HG03571 (cell line): ENCODE measurements around the gene NECAP2.
"Not testable (repeated sequence)": the region's sequence is repeated elsewhere in the genome, so short reads cannot be mapped to it uniquely, and the experiment has no call there.

Source experiments
- ATAC-seq: cut with Tn5 transposase; IDR thresholded peaks from one replicate; pipeline ENCODE4 v1.9.1; 2021; ENCODE audit not compliant: unreplicated experiment

Gene NECAP2

DNA sequence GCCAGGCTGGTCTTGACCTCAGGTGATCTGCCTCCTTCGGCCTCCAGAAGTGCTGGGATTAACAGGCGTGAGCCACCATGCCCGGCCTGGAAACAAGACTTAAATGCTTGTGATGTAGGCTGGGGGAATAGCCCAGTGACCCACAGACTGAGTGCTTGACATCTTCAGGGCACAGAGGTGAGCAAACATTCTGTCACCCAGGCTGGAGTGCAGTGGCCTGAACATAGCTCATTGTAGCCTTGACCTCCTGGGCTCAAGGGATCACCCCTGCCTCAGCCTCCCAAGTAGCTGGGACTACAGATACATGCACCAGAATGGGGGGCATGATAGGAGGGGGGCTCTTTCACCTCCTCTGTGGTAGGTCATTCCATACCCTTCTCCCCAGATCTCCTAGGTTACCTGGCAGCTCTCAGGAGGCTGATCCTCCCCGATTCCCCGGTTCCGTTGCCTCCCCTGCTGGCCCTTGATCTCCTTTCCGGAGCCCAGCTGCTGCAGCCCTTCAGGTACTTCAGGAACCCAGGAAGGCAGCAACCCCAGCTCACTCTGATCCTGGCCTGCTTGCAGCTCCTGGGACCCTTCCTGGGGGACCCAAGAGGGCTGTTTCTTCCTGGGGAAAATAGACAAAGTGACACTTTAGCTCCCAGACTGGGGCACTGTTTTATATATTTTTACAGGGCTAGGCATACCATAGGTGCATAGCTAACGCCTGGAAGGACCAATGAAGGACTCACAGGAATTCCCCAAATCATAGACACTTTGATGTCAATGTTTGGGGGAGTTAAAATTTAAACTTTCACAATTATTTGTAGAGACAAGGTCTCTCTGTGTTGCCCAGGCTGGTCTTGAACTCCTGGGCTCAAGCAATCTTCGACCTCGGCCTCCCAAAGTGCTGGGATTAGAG lies 15.1 kb upstream of the NECAP2 start:
- no peak for ATAC-seq

DNA sequence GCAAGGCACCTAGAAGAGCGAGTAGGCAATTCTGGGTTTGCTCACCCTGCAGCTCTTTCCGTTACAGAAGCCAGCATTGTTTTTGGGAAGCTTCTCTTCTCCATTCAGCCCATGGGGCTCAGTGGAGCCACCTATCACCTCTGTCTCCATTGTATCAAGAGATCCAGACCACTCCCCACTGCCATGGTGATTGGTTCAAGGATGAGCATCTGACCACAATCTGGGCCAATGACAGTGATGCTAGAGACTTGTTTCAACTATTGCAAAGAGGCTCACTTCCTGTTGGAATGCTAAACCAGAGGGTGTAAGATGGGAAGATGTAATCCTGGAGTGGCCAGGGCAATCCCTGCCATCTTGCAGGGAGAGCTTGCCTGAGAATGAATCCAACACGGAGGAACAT lies 9.9 kb upstream of the NECAP2 start:
- ATAC-seq: no peak

DNA sequence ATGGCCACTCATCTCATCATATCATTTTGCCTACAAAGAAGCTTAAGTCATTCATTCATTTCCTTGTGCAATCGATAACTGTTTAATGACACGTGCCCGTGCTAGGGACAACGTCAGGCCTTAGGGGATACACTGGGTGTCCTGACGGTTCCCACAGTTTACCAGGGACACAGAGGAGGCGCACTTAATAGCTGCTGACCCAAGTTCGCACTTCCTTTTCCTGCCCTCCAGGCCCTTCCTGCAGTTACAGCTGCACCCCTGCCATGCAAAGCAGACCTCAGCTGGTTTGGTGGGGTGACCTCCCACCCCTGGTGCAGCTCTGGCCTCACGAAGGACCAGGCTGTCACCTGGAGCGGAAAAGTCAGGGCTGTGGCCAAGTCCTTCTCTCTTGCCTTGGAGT lies 7.5 kb upstream of the NECAP2 start:
- ATAC-seq: no peak

DNA sequence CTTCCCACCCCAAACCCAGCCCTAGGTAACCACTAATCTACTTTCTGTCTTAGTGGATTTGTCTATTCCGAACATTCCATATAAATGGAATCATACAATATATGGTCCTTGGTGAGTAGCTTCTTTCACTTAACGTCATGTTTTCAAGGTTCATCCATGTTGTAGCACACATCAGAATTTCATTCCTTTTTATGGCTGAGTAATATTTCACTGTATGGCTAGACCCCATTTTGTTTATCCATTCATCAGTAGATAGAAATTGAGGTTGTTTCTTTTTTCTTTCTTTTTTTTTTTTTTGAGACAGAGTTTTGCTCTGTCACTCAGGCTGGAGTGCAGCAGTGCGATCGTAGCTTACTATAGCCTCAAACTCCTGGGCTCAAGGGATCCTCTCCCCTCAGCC lies 6.5 kb upstream of the NECAP2 start:
- ATAC-seq: no peak

DNA sequence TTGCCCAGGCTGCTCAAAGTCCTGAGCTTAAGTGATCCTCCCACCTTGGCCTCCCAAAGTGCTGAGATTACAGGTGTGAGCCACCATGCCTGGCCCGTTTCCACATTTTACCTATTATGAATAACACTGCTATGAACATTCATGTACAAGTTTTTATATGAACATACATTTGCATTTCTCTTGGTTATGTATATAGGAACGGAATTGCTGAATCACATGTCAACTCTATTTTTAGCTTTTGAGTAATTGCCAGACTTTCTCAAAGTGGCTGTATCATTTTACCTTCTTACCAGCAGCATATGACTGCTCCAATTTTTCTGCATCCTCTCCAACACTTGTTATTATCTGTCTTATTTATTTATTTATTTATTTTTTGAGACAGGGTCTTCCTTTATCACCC lies 6.0 kb upstream of the NECAP2 start:
- no peak for ATAC-seq

DNA sequence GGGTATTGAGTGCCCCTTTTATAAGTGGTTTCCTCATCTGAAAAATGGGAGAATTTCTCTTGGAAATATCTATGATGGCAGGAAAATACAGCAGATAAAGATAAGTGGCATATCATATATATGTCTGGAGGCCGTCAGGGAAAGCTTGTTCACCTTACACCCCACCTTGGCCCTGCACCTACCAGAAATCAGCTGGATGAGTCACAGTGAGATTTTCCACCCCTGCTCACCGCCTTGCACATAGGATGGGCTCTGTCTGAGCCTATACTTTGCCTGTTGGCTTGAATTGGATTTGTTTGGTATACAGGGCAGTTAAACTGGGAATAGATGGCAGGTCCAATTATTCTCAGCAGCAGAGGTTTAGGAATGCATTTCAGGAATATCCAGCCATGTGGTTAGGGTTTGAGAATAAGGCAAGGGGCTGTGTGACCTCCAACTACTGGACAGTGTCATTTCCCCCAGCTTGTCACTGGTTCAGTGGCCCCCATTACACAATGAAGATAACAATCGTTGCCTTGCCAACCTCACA lies 3.5 kb upstream of the NECAP2 start, which contains the start of gene SPATA21:
Gene SPATA21, minus strand, starts transcription at position 479 of the 529 bp plus-strand sequence. CDS start 6,053 bp downstream, outside the sequence.
- no peak for ATAC-seq

DNA sequence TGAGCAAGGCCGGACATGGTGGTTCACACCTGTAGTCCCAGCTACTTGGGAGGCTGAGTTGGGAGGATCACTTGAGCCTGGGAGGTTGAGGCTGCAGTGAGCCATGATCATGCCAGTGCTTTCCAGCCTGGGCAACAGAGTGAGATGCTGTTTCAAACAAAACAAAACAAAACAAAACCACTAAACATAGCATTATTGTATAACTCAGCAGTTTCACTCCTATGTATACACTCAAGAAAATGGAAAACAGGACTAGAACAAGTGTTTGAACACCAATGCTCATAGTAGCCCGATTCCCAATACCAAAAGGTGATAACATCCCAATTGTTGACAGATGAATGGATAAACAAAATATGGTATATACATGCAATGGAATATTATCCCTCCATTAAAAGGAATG lies 2.0 kb upstream of the NECAP2 start:
- no peak for ATAC-seq

DNA sequence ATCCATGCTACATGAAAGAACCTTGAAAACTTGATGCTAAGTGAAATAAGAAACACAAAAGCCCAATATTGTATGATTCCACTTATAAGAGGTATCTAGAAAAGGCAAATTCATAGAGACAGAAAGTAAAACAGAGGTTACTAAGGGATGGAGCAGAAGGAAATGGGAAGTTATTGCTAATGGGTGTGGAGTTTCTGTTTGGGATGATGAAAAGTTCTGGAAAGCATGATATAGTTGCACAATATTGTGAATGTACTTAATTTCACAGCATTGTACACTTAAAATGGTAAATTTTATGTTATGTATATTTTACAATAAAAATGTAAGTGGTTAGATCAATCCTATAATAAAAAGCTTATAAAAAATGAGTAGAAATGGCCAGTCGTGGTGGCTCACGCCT lies 1.6 kb upstream of the NECAP2 start:
- ATAC-seq: no peak

DNA sequence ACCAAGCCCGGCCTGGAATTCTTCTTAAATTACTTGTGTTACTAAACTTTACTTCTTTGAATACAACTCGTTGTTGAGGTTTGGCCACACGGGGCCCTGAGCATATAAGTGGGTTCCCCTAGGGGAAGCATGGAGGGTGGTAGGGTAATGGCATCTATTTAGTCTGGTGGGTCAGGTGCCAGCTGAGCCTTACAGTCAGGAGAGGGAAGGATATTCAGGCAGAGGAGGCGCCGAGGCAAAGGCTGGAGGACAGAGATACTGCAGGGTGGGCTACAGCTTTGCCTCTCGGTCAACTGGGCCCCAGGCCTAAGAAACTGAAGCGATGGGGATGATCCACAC lies 424 bp upstream of the NECAP2 start:
- no peak for ATAC-seq

DNA sequence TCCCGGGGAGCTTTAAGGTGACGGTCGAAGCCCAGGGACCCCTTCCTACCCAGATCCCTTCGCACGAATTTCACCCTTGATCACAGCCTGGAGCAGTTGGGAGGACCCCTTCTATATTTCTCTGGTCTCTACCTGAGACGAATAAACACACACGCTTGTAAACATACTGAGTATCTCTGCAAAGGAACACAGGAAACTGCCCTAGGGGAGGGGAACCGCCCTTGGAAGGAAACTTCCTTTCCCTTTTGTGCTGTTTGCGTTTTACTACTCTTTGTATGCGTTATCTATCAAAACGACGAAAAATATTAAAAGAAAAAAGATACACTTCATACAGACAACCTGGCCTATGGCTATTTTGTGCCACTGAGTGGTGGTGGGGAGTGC lies 750 bp downstream of the NECAP2 start:
- no peak for ATAC-seq

DNA sequence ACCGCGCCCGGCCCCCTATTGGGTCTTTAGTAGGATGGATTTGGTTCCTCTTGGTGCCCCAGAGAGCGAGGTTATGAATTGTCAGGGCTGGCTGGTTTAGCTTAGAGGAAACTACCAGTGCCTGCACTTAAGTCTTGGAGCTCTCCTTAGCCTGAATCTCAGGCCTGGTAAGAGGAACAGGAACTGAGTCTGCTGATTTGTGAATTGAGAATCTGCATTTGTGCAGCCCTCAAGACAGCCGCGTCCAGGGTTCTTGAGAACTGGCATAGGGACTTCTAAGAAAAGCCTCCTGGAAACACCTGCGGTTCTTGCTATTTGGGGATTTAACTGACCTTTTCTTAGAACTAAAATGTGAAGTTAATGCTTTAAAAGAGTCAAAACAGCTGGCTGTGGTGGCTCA lies 1.7 kb downstream of the NECAP2 start:
- ATAC-seq: no peak

DNA sequence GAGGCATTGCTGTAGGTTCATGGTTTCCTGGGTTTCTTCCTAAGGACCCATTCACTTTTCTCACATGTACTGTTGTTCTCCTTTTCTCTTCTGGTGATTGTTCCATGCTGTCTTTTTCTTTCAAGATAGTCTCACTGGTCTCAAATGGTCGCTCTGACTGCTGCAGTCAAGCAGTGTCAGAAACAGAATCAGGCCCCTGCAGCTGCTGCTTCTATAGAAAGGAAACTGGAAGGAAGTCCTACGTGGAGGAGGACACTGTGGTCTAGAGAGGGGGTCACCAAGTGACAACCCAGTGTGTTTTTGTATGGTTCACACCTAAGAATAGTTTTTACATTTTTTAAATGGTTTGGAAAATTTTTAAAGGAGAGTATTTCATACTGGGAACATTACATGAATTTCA lies 2.4 kb downstream of the NECAP2 start:
- no peak for ATAC-seq

DNA sequence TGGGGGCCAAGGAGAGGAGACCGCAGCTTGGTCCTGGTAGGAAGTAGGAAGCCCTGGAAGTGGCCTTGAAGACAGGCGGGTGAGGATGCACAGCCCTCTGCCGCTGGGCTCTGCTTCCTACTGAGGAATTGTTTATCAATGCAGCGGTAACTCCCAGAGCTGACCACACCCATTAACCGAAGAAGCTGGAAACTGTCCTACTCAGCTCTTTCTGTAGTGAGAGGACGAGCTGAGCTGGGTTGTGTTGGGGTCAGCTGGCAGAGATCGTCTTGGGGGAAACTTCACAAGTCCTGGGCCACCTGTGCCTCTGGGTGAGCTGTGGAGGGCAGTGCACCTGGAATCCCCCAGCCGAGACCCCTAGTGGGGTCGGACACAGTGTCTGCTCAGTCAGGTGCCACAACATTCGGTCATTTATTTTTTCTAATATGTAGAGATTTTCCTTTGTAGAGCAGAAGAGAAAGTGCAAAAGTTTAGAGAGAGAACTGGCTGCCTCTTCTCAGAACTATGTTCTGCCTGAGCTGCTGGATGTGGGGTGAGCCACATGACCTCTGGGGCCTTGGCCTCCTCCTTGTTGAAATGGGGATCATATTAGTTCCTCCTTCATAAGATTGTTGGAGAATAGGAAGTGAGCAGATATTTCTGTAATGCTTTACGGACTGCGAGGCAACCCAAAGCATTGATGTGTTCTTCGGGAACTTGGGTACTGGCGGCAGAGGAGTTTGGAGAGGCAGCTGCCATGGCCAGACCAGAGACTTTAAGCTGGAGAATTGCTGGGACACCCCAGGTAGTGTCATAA lies 3.6 kb downstream of the NECAP2 start:
- no peak for ATAC-seq

DNA sequence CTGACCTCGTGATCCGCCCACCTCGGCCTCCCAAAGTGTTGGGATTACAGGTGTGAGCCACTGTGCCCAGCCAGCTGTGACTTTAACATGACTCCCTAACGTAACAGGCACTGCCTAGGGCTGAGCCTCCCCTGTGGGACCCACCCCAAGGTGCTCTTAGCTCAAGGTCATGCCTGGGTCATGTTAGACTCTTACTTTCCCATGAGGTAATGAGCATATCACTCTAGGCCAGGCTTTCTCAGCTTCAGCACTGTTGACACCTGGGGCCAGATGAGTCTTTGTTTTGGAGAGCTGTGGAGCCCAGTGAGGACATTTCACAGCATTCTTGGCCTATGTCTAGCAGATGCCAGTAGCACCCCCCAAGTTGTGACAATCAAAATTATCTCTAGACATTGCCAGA lies 4.5 kb downstream of the NECAP2 start:
- no peak for ATAC-seq

DNA sequence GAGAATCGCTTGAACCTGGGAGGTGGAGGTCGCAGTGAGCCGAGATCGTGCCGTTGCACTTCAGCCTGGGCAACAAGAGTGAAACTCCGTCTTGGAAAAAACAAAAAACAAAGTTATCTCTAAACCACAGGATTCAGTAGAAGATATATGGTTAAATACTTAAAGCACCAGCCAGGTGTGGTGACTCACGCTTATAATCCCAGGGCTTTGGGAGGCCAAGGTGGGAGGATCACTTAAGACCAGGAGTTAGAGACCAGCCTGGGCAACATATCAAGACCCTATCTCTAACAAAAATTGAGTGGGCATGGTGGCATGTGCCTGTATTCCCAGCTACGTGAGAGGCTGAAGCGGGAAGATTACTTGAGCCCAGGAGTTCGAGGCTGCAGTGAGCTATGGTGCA lies 5.6 kb downstream of the NECAP2 start:
- no peak for ATAC-seq

DNA sequence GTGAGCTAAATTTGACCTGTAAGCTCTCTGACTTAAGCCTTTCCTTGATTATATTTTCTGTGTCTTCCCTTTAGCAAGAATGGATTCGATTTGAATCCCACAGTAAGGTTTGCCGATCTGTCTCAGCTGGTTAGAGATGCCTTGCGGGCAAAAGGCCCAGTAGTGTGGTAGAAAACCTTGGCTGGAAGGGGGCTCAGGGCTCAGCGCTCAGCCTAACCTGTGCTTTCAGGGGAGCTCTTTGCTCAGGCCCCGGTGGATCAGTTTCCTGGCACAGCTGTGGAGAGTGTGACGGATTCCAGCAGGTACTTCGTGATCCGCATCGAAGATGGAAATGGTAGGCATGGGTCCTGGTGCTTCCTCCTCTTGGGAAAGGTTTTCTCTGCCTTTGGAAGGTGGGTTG lies 7.1 kb downstream of the NECAP2 start:
- no peak for ATAC-seq

DNA sequence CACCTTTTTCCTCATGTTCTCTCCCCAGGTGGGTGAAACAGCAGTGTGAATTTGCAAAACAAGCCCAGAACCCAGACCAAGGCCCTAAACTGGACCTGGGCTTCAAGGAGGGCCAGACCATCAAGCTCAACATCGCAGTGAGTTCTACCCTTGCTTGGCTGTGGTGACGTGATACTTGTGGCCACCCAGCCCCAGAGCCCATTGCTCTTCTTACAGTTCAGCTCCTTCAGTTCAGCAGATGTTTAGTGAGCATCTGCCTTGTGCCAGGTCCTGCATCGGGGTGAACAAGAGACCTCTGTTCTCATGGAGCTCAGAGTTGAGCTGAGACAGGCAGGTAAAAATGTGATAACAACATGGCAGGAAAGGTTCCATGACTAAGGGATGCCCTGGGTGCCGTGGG lies 8.5 kb downstream of the NECAP2 start:
- no peak for ATAC-seq

DNA sequence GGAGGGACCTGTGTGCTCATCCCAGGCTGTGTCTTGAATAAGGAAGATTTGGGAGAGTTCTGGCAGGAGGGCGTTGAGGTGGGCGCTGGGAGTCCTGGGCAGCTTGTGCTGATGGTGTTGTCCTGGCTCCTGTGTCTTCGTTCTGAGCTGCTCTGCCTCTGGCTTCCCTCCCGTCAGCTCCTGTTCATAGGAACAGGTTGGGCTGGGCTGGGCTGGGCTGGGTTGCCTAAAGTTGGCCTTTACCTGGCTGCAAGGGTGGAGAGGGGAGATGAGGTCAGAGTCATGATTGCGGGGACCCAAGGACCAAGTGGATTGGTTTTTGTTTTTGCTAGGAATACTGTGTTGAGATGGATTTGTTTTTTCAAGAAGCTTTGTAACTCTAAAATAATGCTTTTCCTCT lies 9.1 kb downstream of the NECAP2 start:
- ATAC-seq: no peak

DNA sequence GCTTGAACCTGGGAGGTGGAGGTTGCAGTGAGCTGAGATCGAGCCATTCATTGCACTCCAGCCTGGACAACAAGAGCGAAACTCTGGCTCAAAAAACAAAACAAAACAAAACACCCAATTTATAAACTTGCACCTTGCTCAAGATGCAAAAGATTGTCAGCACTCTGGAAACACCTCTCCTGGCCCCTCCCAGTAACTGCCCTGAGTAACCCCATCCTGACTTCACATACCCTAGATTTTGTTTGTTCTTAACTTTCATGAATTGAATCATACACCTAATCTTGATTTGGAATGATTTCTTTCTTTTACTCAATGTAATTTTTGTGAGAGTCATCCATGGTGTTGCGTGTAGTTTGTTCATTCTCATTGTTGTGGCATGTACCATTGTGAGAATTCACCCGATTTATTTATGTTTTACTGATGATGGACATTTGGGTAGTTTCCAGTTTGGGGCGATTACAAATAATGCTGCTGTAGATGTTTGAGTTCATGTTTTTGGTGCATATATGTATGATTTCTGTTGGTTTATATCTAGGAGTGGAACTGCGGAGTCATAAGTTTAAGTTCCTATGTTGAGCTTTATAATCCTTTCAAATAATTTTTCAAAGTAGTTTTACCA lies 10.4 kb downstream of the NECAP2 start:
- ATAC-seq: no peak

DNA sequence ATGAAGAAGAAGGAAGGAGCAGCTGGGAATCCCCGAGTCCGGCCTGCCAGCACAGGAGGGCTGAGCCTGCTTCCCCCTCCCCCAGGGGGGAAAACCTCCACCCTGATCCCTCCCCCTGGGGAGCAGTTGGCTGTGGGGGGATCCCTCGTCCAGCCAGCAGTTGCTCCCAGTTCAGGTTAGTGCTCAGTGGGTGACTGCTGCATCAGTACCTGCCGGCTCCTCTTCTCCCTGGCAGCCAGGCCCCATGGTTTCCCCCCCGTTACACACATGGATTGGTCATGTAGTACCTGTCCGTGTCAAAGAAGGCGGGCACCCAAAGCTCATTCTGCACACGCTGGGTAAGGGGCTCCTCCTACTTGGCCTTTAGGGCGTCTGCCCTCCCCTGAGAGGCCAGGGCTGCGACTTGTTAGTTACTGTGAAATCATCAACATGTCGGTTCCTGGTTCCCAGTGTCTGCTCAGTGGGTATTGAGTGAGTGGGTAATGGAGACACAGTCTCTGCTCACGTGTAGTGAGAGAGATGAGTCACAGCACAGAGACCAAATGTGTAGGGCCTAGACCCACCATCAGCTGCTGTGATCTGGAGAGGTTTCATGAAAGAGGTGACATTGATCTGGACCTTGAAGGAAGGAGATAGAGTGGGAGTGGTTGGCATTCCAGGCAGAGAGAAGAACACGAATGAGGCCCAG lies 11.5 kb downstream of the NECAP2 start:
- no peak for ATAC-seq

DNA sequence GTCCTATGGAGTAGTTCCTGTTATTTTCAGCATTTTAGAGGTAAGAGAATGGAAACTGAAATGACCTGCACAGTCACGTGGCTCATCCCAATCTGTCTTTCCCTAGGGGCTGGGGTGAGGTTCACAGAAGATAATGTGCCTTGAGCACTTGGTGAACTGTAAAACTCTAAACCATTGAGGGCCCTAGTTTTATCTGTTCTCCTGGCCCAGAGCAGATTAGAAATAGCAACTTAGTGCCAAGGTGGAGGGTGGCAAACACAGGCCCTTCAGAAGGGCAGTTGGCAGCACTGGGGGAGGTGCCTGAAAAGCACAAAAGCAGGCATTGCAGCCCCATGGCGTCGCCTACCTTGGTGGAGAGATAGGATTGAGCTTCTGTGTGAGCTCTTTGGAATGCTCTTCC lies 14.4 kb downstream of the NECAP2 start:
- not testable (repeated sequence) for ATAC-seq
